Activated T-cell treated with anti-CD3 and anti-CD28 coated beads for 1 hour (primary cell): ENCODE results near the gene VTI1A.

Source experiments
- DNase-seq: peaks from one replicate; pipeline ENCODE4 v3.0.0-alpha.2; 2020; ENCODE audit warnings: low read depth

The VTI1A gene

GRCh38 chr10:112785089-112785488, 338.1 kb downstream of the VTI1A start:
- no peak for DNase-seq

- DNase-seq, result no peak
Measured at GRCh38 chr10:112789248-112789647, 342.2 kb downstream of the VTI1A start.

GRCh38 chr10:112790030-112790429, 343.0 kb downstream of the VTI1A start:
- no peak for DNase-seq

- DNase-seq, result no peak
Measured at GRCh38 chr10:112790921-112791320, 343.9 kb downstream of the VTI1A start.

- DNase-seq, result no peak
Measured at GRCh38 chr10:112791447-112791846, 344.4 kb downstream of the VTI1A start.

GRCh38 chr10:112792487-112793201, 345.6 kb downstream of the VTI1A start:
- DNase-seq, result no peak

- DNase-seq, result no peak
Measured at GRCh38 chr10:112793202-112793921, 346.3 kb downstream of the VTI1A start.

- no peak for DNase-seq
Measured at GRCh38 chr10:112794201-112794600, 347.2 kb downstream of the VTI1A start.

- DNase-seq, result no peak
Measured at GRCh38 chr10:112795067-112795466, 348.1 kb downstream of the VTI1A start.

- DNase-seq, result no peak
Measured at GRCh38 chr10:112797197-112797596, 350.2 kb downstream of the VTI1A start.

GRCh38 chr10:112797855-112798254, 350.8 kb downstream of the VTI1A start:
- DNase-seq, result no peak

- no peak for DNase-seq
Measured at GRCh38 chr10:112799038-112799437, 352.0 kb downstream of the VTI1A start.

- no peak for DNase-seq
Measured at GRCh38 chr10:112799726-112800510, 352.9 kb downstream of the VTI1A start.

GRCh38 chr10:112801004-112801403, 354.0 kb downstream of the VTI1A start:
- DNase-seq, result no peak

- no peak for DNase-seq
Measured at GRCh38 chr10:112801748-112802147, 354.7 kb downstream of the VTI1A start.

- no peak for DNase-seq
Measured at GRCh38 chr10:112802411-112803022, 355.5 kb downstream of the VTI1A start.

GRCh38 chr10:112803961-112804401, 357.0 kb downstream of the VTI1A start:
- no peak for DNase-seq

- no peak for DNase-seq
Measured at GRCh38 chr10:112805254-112805590, 358.2 kb downstream of the VTI1A start.

GRCh38 chr10:112805701-112806100, 358.7 kb downstream of the VTI1A start:
- DNase-seq, result no peak

- no peak for DNase-seq
Measured at GRCh38 chr10:112807013-112807412, 360.0 kb downstream of the VTI1A start.

GRCh38 chr10:112809736-112810135, 362.7 kb downstream of the VTI1A start:
- DNase-seq, result no peak

GRCh38 chr10:112810711-112811151, 363.7 kb downstream of the VTI1A start:
- DNase-seq, result no peak
